CD4-positive, alpha-beta T cell treated with Interferon alpha-2 for 1 hour (primary cell): ENCODE results near the gene HSP90AB1.

ENCODE experiments used
- DNase-seq, 2 donors: peaks; one replicate each; pipeline ENCODE4 v3.0.0-alpha.2; 2020 to 2022

Gene HSP90AB1

GRCh38 chr6:44269921-44270525 lies 23.1 kb downstream of the HSP90AB1 start, which contains the start of gene TMEM151B:
TMEM151B (plus strand) TSS chr6:44270450; CDS start chr6:44270743, 293 bp downstream.
- peak in 1 of 2 donors; percentile 47 for DNase-seq

- peak in 1 of 2 donors; percentile 23 for DNase-seq
Measured at GRCh38 chr6:44270526-44271405, 23.9 kb downstream of the HSP90AB1 start.

- no peak for DNase-seq
Measured at GRCh38 chr6:44271406-44271723, 24.5 kb downstream of the HSP90AB1 start.

GRCh38 chr6:44271914-44272313 lies 25.0 kb downstream of the HSP90AB1 start:
- DNase-seq, result no peak

GRCh38 chr6:44272529-44272928 lies 25.6 kb downstream of the HSP90AB1 start:
- no peak for DNase-seq

- no peak for DNase-seq
Measured at GRCh38 chr6:44272999-44273566, 26.2 kb downstream of the HSP90AB1 start.

- DNase-seq, result no peak
Measured at GRCh38 chr6:44273617-44274016, 26.7 kb downstream of the HSP90AB1 start.

- no peak for DNase-seq
Measured at GRCh38 chr6:44275271-44275748, 28.4 kb downstream of the HSP90AB1 start.

GRCh38 chr6:44275749-44276648 lies 29.1 kb downstream of the HSP90AB1 start:
- DNase-seq, result no peak

GRCh38 chr6:44276667-44277640 lies 30.1 kb downstream of the HSP90AB1 start:
- no peak for DNase-seq

- DNase-seq, result no peak
Measured at GRCh38 chr6:44277763-44278162, 30.9 kb downstream of the HSP90AB1 start.

GRCh38 chr6:44278315-44278714 lies 31.4 kb downstream of the HSP90AB1 start:
- DNase-seq, result no peak

GRCh38 chr6:44278774-44279697 lies 32.1 kb downstream of the HSP90AB1 start:
- DNase-seq, result no peak

GRCh38 chr6:44284121-44284520 lies 37.2 kb downstream of the HSP90AB1 start:
- no peak for DNase-seq

- no peak for DNase-seq
Measured at GRCh38 chr6:44284867-44285266, 38.0 kb downstream of the HSP90AB1 start.

GRCh38 chr6:44285552-44286284 lies 38.8 kb downstream of the HSP90AB1 start:
- no peak for DNase-seq

- DNase-seq, result no peak
Measured at GRCh38 chr6:44286285-44286565, 39.3 kb downstream of the HSP90AB1 start.

GRCh38 chr6:44286747-44287146 lies 39.8 kb downstream of the HSP90AB1 start:
- DNase-seq, result no peak

- no peak for DNase-seq
Measured at GRCh38 chr6:44289726-44290260, 42.9 kb downstream of the HSP90AB1 start.

- DNase-seq, result no peak
Measured at GRCh38 chr6:44291841-44292240, 44.9 kb downstream of the HSP90AB1 start.
